Sigmoid colon (tissue), 7 donors: ENCODE measurements around the gene GRM5. TPM values are rescaled to one million over a fixed set of nuclear protein-coding genes. Genes with fewer than 3 reads are reported as not detected.

ENCODE experiments used
- DNase-seq: peaks from one replicate; pipeline ENCODE4 v3.0.0-alpha.2; 2019
- H3K27ac ChIP-seq, 4 donors: fragments of 200-600 bp; sonication (generic); one replicate each; pipeline ENCODE4 v1.5.1; 2016 to 2019; ENCODE audit warnings: mild to moderate bottlenecking in 1 of 4
- H3K27me3 ChIP-seq, 3 donors: fragments of 200-600 bp; sonication (generic); one replicate each; pipeline ENCODE4 v1.5.1; 2019; ENCODE audit warnings: mild to moderate bottlenecking in 1 of 3
- H3K36me3 ChIP-seq, 4 donors: fragments of 200-600 bp; sonication (generic); one replicate each; pipeline ENCODE4 v1.5.1; 2016 to 2019
- H3K4me1 ChIP-seq, 4 donors: fragments of 200-600 bp; sonication (generic); one replicate each; pipeline ENCODE4 v1.5.1; 2017 to 2019
- H3K4me3 ChIP-seq, 4 donors: fragments of 200-600 bp; sonication (generic); one replicate each; pipeline ENCODE4 v1.5.1; 2017 to 2019; ENCODE audit warnings: mild to moderate bottlenecking in 2 of 4, moderate library complexity in 1 of 4
- H3K9me3 ChIP-seq, 4 donors: fragments of 200-600 bp in 3 of 4; sonication (generic) in 3 of 4; one replicate each; pipeline versions ENCODE4 v1.5.1 to v1.6.1; 2013 to 2019
- CTCF ChIP-seq, 4 experiments: fragments of 450-650 bp in 3 of 4; fragments of 200-600 bp in 1 of 4; IDR thresholded peaks; one replicate each; pipeline ENCODE4 v1.5.1; 2016 to 2019; ENCODE audit warnings: antibody characterized with exemption in 4 of 4, mild to moderate bottlenecking in 3 of 4, moderate library complexity in 2 of 4
- EP300 ChIP-seq, 4 donors: sonication (generic); formaldehyde crosslinking; IDR thresholded peaks; one replicate each; pipeline ENCODE4 v1.6.1; 2017; ENCODE audit warnings: antibody characterized with exemption in 4 of 4
- POLR2A ChIP-seq, 2 donors: fragments of 450-650 bp; IDR thresholded peaks; one replicate each; pipeline ENCODE4 v1.6.1; 2016; ENCODE audit warnings: antibody characterized with exemption in 2 of 2, mild to moderate bottlenecking in 2 of 2, moderate library complexity in 2 of 2
- POLR2AphosphoS5 ChIP-seq, 4 donors: sonication (generic); formaldehyde crosslinking; IDR thresholded peaks; one replicate each; pipeline ENCODE4 v1.6.1; 2017; ENCODE audit warnings: antibody characterized with exemption in 4 of 4
- WGBS, 2 donors: extraction: QIAGEN DNeasy Blood & Tissue Kit; methylation state at CpG; one replicate each; pipeline ENCODE4 v1.1.7; 2013; 5-methylcytosine and 5-hydroxymethylcytosine counted together
- intact Hi-C: fragments of 100-400 bp; cut with DNase I; formaldehyde crosslinking; loops from one replicate; pipeline ENCODE4 v1.15.1; 2023
- polyA plus RNA-seq, 3 donors: library from polyadenylated mRNA; stranded (reverse); fragments of 200-250 nt; gene quantifications; one replicate each; pipeline ENCODE4 v1.2.3, GENCODE V29; 2013
- total RNA-seq, 4 donors: library from RNA; depleted of rRNA; stranded (reverse); fragments of >200 nt; gene quantifications; one replicate each; pipeline ENCODE4 v1.1.0, GENCODE V29; 2016
- donor health status: healthy with polysubstance abuse.
- donor health status: Bipolar disorder and iron deficiency.
- donor health status: healthy.

GRM5 gene
- total and polyA plus RNA-seq, 7 donors: under 0.01 to 0.49 TPM; not detected in 5

DNA sequence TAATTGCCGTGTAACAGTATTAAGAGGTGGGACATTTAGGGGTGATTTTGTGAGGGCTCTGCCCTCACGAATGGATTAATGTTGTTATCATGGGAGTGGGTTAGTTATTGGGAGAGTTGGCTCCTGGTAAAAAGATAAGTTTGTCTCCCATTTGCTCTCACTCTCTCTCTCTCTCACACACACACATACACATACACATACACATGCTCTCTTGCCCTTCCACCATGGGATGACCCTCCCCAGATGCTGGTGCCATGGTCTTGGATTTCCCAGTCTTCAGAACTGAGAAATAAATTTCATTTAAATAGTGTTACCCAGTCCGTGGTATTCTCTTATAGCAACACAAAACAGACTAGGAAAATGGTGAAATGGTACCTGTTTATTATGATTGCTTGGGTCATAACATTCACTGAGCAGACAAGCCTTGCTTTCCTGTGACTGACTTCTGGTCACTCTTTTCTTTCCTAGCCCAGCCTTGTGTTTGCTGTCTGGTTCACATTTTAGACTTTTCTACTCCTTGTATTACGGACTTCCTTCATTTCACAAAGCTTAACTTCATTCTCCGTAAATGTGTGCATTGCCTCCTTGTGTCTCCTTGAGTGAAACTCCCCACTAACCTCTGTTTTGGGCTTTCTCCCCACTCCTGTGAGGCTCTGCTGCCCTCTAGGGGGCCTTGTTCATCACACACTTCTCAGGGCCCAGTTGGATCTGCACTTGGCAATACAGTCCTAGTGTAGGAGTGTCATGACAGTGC is 521.7 kb downstream of the GRM5 start:
- WGBS, 2 donors: 45 to 53% methylated on average over 5 of the region's 5 CpGs
- Histone ChIP-seq H3K36me3 (no peaks in the 10 kb centered on the region), H3K4me3 (no peak overlapping the region), H3K27ac (no peak overlapping the region), H3K9me3 (no peaks in the 10 kb centered on the region), H3K4me1 (peaks cover 0 to 4% (median 0%) of the 10 kb centered on the region in 4 donors), H3K27me3 (no peaks in the 10 kb centered on the region)
- peak; percentile 89 for DNase-seq
- TF ChIP-seq POLR2A (IDR thresholded peaks at IDR 0.05): no peak
- peak; percentile 87 to 97 (median 94) for TF ChIP-seq CTCF (IDR thresholded peaks at IDR 0.05)
- intact Hi-C loops: loop anchor here (1.0 to 10.0 kb wide), 4 partner anchors 249 to 1191 kb away; no protein-coding TSS in a partner anchor

GRCh38 chr11:88541006-88541405 is 524.8 kb downstream of the GRM5 start:
- H3K4me1 ChIP-seq: peaks cover 0 to 13% (median 3%) of the 10 kb centered on the region in 4 donors
- H3K27ac ChIP-seq: no peak overlapping the region
- intact Hi-C loops: loop anchor here (10.0 kb wide), 2 partner anchors 246 to 1076 kb away; no protein-coding TSS in a partner anchor
- TF ChIP-seq EP300 (IDR thresholded peaks at IDR 0.05): no peak
- TF ChIP-seq CTCF (IDR thresholded peaks at IDR 0.05): no peak
- H3K27me3 ChIP-seq: no peaks in the 10 kb centered on the region
- H3K4me3 ChIP-seq: no peak overlapping the region
- DNase-seq: no peak
- WGBS, 2 donors: 82 to 85% methylated on average over 6 of the region's 6 CpGs
- no peaks in the 10 kb centered on the region for H3K36me3 ChIP-seq
- H3K9me3 ChIP-seq: no peaks in the 10 kb centered on the region

DNA sequence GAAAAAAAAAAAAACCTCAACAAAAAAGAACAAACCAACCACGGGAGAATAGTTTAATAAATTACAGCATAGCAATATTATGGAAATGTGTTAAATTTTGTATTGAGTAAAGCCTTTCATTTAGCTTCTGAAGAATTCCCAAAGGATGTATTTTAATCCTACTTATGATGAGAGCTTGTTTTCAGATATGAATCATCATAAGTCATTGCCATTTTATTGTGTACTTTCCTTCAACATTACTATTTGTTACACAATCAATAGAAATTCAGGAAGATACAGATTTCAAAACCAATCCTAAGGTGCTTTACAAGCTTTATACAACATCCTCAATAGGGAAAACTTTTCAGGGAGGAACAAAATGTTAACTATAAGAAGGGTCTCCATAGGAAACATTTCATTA is 527.7 kb downstream of the GRM5 start:
- WGBS, 2 donors: 26 to 69% methylated on average over 1 of the region's 1 CpG

DNA sequence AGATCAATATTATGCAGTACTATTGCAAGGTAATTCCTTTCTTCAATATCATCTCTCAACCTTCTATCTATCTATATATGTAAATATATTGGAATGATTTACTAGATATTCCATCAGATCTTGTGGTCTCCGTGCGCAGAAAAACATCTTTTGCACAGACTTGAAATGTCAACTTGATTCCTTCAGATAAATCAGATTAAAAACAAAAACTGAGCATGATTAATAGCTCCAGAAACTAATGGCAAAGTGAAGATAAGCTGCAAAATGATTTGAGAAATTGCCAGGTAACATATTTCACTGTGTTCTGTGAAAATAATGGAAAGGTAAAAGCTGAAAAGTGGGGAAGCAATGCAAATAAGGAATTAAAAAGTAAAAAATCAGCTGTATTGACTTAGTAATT is 528.2 kb downstream of the GRM5 start:
- no peak for DNase-seq
- Histone ChIP-seq H3K4me1 (peaks cover 0 to 15% (median 6%) of the 10 kb centered on the region in 4 donors), H3K36me3 (no peaks in the 10 kb centered on the region), H3K27ac (no peak overlapping the region), H3K27me3 (no peaks in the 10 kb centered on the region), H3K9me3 (no peaks in the 10 kb centered on the region), H3K4me3 (no peak overlapping the region)
- WGBS, 2 donors: 70 to 83% methylated on average over 2 of the region's 2 CpGs
- intact Hi-C loops: loop anchor here (10.0 kb wide), 1 partner anchor 203 kb away; the partner anchor contains the start of gene CTSC
- no peak for TF ChIP-seq POLR2AphosphoS5 (IDR thresholded peaks at IDR 0.05)
- TF ChIP-seq POLR2A (IDR thresholded peaks at IDR 0.05): no peak
- TF ChIP-seq EP300 (IDR thresholded peaks at IDR 0.05): no peak
- no peak for TF ChIP-seq CTCF (IDR thresholded peaks at IDR 0.05)

More for the DNA sequence above, 527.7 kb downstream of the GRM5 start:
- no peak overlapping the region for H3K27ac ChIP-seq
- no peak for DNase-seq
- no peaks in the 10 kb centered on the region for H3K36me3 ChIP-seq
- no peak overlapping the region for H3K4me3 ChIP-seq
- peaks cover 0 to 15% (median 6%) of the 10 kb centered on the region in 4 donors for H3K4me1 ChIP-seq
- no peaks in the 10 kb centered on the region for H3K9me3 ChIP-seq
- intact Hi-C loops: loop anchor here (10.0 kb wide), 1 partner anchor 203 kb away; the partner anchor contains the start of gene CTSC
- H3K27me3 ChIP-seq: no peaks in the 10 kb centered on the region
- TF ChIP-seq POLR2AphosphoS5 (IDR thresholded peaks at IDR 0.05) (no peak), EP300 (IDR thresholded peaks at IDR 0.05) (no peak), CTCF (IDR thresholded peaks at IDR 0.05) (no peak), POLR2A (IDR thresholded peaks at IDR 0.05) (no peak)
